DOHH2 (cell line): ENCODE measurements around the gene PTGES.

Source experiments
- CTCF ChIP-seq: fragments of 200-600 bp; sonication (generic); IDR thresholded peaks from one replicate; pipeline ENCODE4 v1.5.1; 2014; ENCODE audit warnings: antibody characterized with exemption, mild to moderate bottlenecking, low read depth, low read length; ENCODE audit not compliant: poor library complexity, severe bottlenecking
- EZH2phosphoT487 ChIP-seq: fragments of 200-600 bp; sonication (generic); IDR thresholded peaks from 2 replicates; pipeline ENCODE4 v1.6.1; 2017; ENCODE audit warnings: borderline replicate concordance, mild to moderate bottlenecking, antibody characterized with exemption, low read length, moderate library complexity, mixed read lengths

DNA sequence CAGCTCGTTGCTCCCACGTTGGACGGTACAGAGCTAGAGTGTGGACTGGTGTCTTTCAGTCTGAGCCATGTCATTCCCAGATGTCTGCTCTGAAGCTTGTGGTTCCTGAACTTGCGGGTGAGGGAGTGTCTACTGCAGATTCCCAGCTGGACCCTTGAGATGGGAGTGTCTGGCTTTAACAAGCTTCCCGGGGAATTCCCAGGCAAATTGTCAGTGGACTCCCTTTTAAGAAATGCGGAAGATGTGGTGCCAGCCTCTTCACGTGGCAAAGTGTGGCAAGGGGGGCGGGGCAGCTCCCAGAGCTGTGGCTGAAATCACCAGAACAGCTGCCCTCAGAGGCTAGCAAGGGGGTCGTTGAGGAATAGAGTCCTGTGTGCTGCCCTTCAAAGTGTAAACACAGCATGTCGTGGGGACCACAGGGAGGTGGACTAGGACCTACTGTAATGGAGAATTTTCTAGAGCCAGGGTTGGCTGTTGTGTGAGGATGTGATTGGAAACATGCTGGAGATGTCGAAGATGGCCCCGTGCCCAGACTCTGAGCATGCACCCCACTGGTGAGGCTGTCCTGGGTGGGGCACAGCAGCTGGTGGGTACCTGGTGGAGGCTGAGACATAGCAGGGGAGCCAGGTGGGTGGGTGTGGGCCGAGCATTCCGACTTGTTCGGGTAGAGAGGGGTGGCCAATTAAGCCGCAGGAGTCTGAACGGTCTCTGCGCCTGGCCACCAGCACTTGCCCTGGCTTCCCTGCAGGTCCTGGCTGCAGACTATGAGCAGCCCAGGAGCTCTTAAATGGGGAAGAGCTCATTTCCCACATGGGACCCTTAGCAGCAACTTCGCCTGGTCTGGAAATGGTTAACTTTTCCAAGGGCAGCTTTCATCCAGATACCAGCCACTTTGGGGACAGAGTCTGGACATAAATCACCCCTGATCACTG lies 50.0 kb downstream of the PTGES start:
- TF ChIP-seq CTCF (no peak), EZH2phosphoT487 (no peak)
